GM06990 (cell line): ENCODE results near the gene ALG10B.
"Not testable (repeated sequence)": the region's sequence is repeated elsewhere in the genome, so short reads cannot be mapped to it uniquely, and the experiment has no call there.

Source experiments
- DNase-seq: peaks from one replicate; pipeline ENCODE4 v3.0.0-alpha.2; 2011; ENCODE audit not compliant: insufficient read length; ENCODE audit errors: extremely low read depth
- H3K27me3 ChIP-seq: replicated peaks from 2 replicates; pipeline ENCODE4 v1.6.0; 2011; ENCODE audit warnings: low read length; ENCODE audit not compliant: control insufficient read depth, insufficient read depth
- H3K36me3 ChIP-seq: 2 replicates; pipeline ENCODE4 v1.5.1; 2011; ENCODE audit warnings: low read length; ENCODE audit not compliant: control insufficient read depth, insufficient read depth
- H3K4me3 ChIP-seq: replicated peaks from 2 replicates; pipeline ENCODE4 v1.5.1; 2011; ENCODE audit warnings: low read depth, mild to moderate bottlenecking, control low read depth, low read length
- CTCF ChIP-seq: IDR thresholded peaks from 2 replicates; pipeline ENCODE4 v1.5.1; 2011; ENCODE audit warnings: low read length, control low read depth, mild to moderate bottlenecking, inconsistent platforms; ENCODE audit not compliant: insufficient read depth, poor library complexity, severe bottlenecking

ALG10B gene

GRCh38 chr12:38289396-38289795, 27.2 kb upstream of the ALG10B start:
- H3K36me3 ChIP-seq, result no peaks in the 10 kb centered on the region
- DNase-seq, result no peak
- no peaks in the 10 kb centered on the region for H3K27me3 ChIP-seq
- H3K4me3 ChIP-seq, result no peak overlapping the region
- TF ChIP-seq CTCF, result no peak

GRCh38 chr12:38291160-38291559, 25.4 kb upstream of the ALG10B start:
- DNase-seq, result no peak
- Histone ChIP-seq H3K4me3 (no peak overlapping the region), H3K27me3 (no peaks in the 10 kb centered on the region), H3K36me3 (no peaks in the 10 kb centered on the region)
- no peak for TF ChIP-seq CTCF

- H3K36me3 ChIP-seq, H3K27me3 ChIP-seq, DNase-seq, H3K4me3 ChIP-seq: not testable (repeated sequence)
Measured at GRCh38 chr12:38302972-38303371, 13.6 kb upstream of the ALG10B start.

- DNase-seq, H3K27me3 ChIP-seq, H3K36me3 ChIP-seq, H3K4me3 ChIP-seq: not testable (repeated sequence)
Measured at GRCh38 chr12:38321966-38322365, 5.4 kb downstream of the ALG10B start.

GRCh38 chr12:38324912-38325311, 8.3 kb downstream of the ALG10B start:
- no peak for TF ChIP-seq CTCF
- no peak for DNase-seq
- Histone ChIP-seq H3K4me3 (no peak overlapping the region), H3K36me3 (no peaks in the 10 kb centered on the region), H3K27me3 (no peaks in the 10 kb centered on the region)

- no peak for DNase-seq
- H3K27me3 ChIP-seq, result no peaks in the 10 kb centered on the region
- H3K4me3 ChIP-seq, result no peak overlapping the region
- no peak for TF ChIP-seq CTCF
- H3K36me3 ChIP-seq, result no peaks in the 10 kb centered on the region
Measured at GRCh38 chr12:38327356-38327755, 10.8 kb downstream of the ALG10B start.

- no peak for DNase-seq
- peak; percentile 36 for TF ChIP-seq CTCF
- Histone ChIP-seq H3K4me3 (no peak overlapping the region), H3K36me3 (no peaks in the 10 kb centered on the region), H3K27me3 (no peaks in the 10 kb centered on the region)
Measured at GRCh38 chr12:38328306-38328895, 11.8 kb downstream of the ALG10B start.

- not testable (repeated sequence) for DNase-seq, H3K36me3 ChIP-seq, H3K4me3 ChIP-seq, H3K27me3 ChIP-seq
Measured at GRCh38 chr12:38330414-38330813, 13.8 kb downstream of the ALG10B start.
